ENCODE data around the gene CPSF2. TPM values are rescaled to one million over a fixed set of nuclear protein-coding genes. Genes with fewer than 3 reads are reported as not detected.
A peak's percentile ranks its signal among the peaks of the same experiment; 100 is the strongest.

Gene CPSF2
- total and polyA plus RNA-seq, 10 of the 15 experiments (the other 5 are each of a cell fraction or from before 2014, with no cell fraction given) = 18.2 to 71.8 (median 47.0) TPM

GRCh38 chr14:92106143-92106926, 15.4 kb upstream of the CPSF2 start, which contains the start of gene ATXN3 (continued):
- TF ChIP-seq CREB1 (IDR thresholded peaks at IDR 0.05; ENCODE audit: low read depth) (0 out of 2 replicates have a peak, but pooled peaks have one; percentile 63), SKIL (IDR thresholded peaks at IDR 0.05; ENCODE audit: low read depth, poor library complexity, severe bottlenecking) (peak; percentile 66), POLR2A (IDR thresholded peaks at IDR 0.05; ENCODE audit: low read depth, low read length) (peak; percentile 86), SIN3A (IDR thresholded peaks at IDR 0.05; ENCODE audit: low read depth, low read length) (no peak; the same call in 1 of the 2 replicates), FOXK2 (IDR thresholded peaks at IDR 0.05) (no peak), SMC3 (IDR thresholded peaks at IDR 0.05; ENCODE audit: borderline replicate concordance, low read length) (peak; percentile 13; the same call in 1 of the 2 replicates), TCF3 (IDR thresholded peaks at IDR 0.05; ENCODE audit: borderline replicate concordance, insufficient read depth, low read depth, low read length) (0 out of 2 replicates have a peak, but pooled peaks have one; percentile 27), SIX5 (IDR thresholded peaks at IDR 0.05; ENCODE audit: low read depth, low read length, severe bottlenecking) (no peak)

Data from GM12878 (cell line).